Brain microvascular endothelial cell (primary cell): ENCODE measurements around the gene TCIRG1.

Experiments
- DNase-seq: peaks from one replicate; pipeline ENCODE4 v3.0.0-alpha.2; 2020
- H3K27ac ChIP-seq: fragments of 250-450 bp; sonication (Bioruptor Pico); 2 replicates; pipeline ENCODE4 v1.5.1; 2020; ENCODE audit warnings: mild to moderate bottlenecking, moderate library complexity
- H3K27me3 ChIP-seq: fragments of 250-450 bp; sonication (Bioruptor Pico); replicated peaks from 2 replicates; pipeline ENCODE4 v1.5.1; 2020; ENCODE audit warnings: mild to moderate bottlenecking
- H3K36me3 ChIP-seq: fragments of 250-450 bp; sonication (Bioruptor Pico); replicated peaks from 2 replicates; pipeline ENCODE4 v1.5.1; 2020; ENCODE audit warnings: mild to moderate bottlenecking
- H3K4me3 ChIP-seq: 2 replicates; pipeline ENCODE4 v1.5.1; 2011; ENCODE audit warnings: low read depth, mild to moderate bottlenecking, control low read depth, low read length, moderate library complexity
- CTCF ChIP-seq: IDR thresholded peaks from 2 replicates; pipeline ENCODE4 v1.5.1; 2011; ENCODE audit warnings: low read depth, mild to moderate bottlenecking, moderate library complexity, low read length, control low read depth, inconsistent platforms; ENCODE audit errors: missing control alignments
- in situ Hi-C: cut with HindIII; loops from 2 replicates; pipeline ENCODE4 v1.10.0; 2017; ENCODE audit warnings: low sequenced_read_pairs, low pct_ligation_motif_present

TCIRG1 gene

GRCh38 chr11:67996051-67996450, 42.8 kb upstream of the TCIRG1 start:
- in situ Hi-C loops, result no loop called here
- peaks cover 2% of the 10 kb centered on the region for H3K36me3 ChIP-seq

GRCh38 chr11:67996622-67997474, 42.0 kb upstream of the TCIRG1 start:
- no peak for TF ChIP-seq CTCF
- in situ Hi-C loops, result no loop called here
- no peak overlapping the region for H3K27ac ChIP-seq
- H3K36me3 ChIP-seq, result peaks cover 2% of the 10 kb centered on the region
- peak; percentile 32 for DNase-seq
- no peak overlapping the region for H3K4me3 ChIP-seq
- H3K27me3 ChIP-seq, result no peaks in the 10 kb centered on the region

More at GRCh38 chr11:67996051-67996450, 42.8 kb upstream of the TCIRG1 start:
- Histone ChIP-seq H3K27ac (no peak overlapping the region), H3K4me3 (no peak overlapping the region), H3K27me3 (no peaks in the 10 kb centered on the region)
- DNase-seq, result no peak
- TF ChIP-seq CTCF, result no peak

GRCh38 chr11:67997475-67997921, 41.3 kb upstream of the TCIRG1 start:
- no peaks in the 10 kb centered on the region for H3K27me3 ChIP-seq
- in situ Hi-C loops, result no loop called here
- H3K27ac ChIP-seq, result no peak overlapping the region

GRCh38 chr11:67998150-67999045, 40.4 kb upstream of the TCIRG1 start:
- in situ Hi-C loops, result no loop called here

More at GRCh38 chr11:67997475-67997921, 41.3 kb upstream of the TCIRG1 start:
- no peak for TF ChIP-seq CTCF
- H3K4me3 ChIP-seq, result no peak overlapping the region
- peaks cover 2% of the 10 kb centered on the region for H3K36me3 ChIP-seq
- no peak for DNase-seq

GRCh38 chr11:67999201-67999629, 39.6 kb upstream of the TCIRG1 start:
- no peak for DNase-seq
- in situ Hi-C loops, result no loop called here
- H3K36me3 ChIP-seq, result peaks cover 2% of the 10 kb centered on the region
- H3K27ac ChIP-seq, result no peak overlapping the region
- TF ChIP-seq CTCF, result no peak
- no peak overlapping the region for H3K4me3 ChIP-seq
- no peaks in the 10 kb centered on the region for H3K27me3 ChIP-seq

More at GRCh38 chr11:67998150-67999045, 40.4 kb upstream of the TCIRG1 start:
- no peak overlapping the region for H3K4me3 ChIP-seq
- no peaks in the 10 kb centered on the region for H3K27me3 ChIP-seq
- no peak for TF ChIP-seq CTCF
- peaks cover 2% of the 10 kb centered on the region for H3K36me3 ChIP-seq
- no peak for DNase-seq
- H3K27ac ChIP-seq, result no peak overlapping the region
